ENCODE data around the gene DSN1. TPM values are rescaled to one million over a fixed set of nuclear protein-coding genes. Genes with fewer than 3 reads are reported as not detected.

Gene DSN1
- total and polyA plus RNA-seq, 8 donors, result 1.3 to 18.9 (median 8.0) TPM

- Histone ChIP-seq H3K4me3 (no peak overlapping the region), H3K36me3 (no peaks in the 10 kb centered on the region), H3K4me1 (peaks cover 10 to 23% (median 16%) of the 10 kb centered on the region in 4 donors), H3K9me3 (no peaks in the 10 kb centered on the region), H3K27me3 (no peaks in the 10 kb centered on the region), H3K27ac (no peak overlapping the region)
- 93 to 97% (median 95%) methylated on average over 2 of the region's 2 CpGs for WGBS, 5 donors
- no peak for DNase-seq
- no peak for TF ChIP-seq CTCF (IDR thresholded peaks at IDR 0.05)
- TF ChIP-seq POLR2AphosphoS5 (IDR thresholded peaks at IDR 0.05), result no peak
- TF ChIP-seq POLR2A (IDR thresholded peaks at IDR 0.05), result no peak
- TF ChIP-seq EP300 (IDR thresholded peaks at IDR 0.05), result no peak
- intact Hi-C loops (cut with DNase I; ENCODE audit: low total_unique reads), result no loop called here
Observed at GRCh38 chr20:36742558-36742957, 31.0 kb downstream of the DSN1 start.

- H3K4me3 ChIP-seq, result no peak overlapping the region
- intact Hi-C loops (cut with DNase I; ENCODE audit: low total_unique reads), result no loop called here
- no peak overlapping the region for H3K27ac ChIP-seq
- H3K36me3 ChIP-seq, result no peaks in the 10 kb centered on the region
- TF ChIP-seq CTCF (IDR thresholded peaks at IDR 0.05), result no peak
- TF ChIP-seq POLR2AphosphoS5 (IDR thresholded peaks at IDR 0.05), result no peak
- TF ChIP-seq EP300 (IDR thresholded peaks at IDR 0.05), result no peak
- no peak for TF ChIP-seq POLR2A (IDR thresholded peaks at IDR 0.05)
- H3K27me3 ChIP-seq, result no peaks in the 10 kb centered on the region
- 76 to 83% (median 77%) methylated on average over 4 of the region's 4 CpGs for WGBS, 5 donors
- no peaks in the 10 kb centered on the region for H3K9me3 ChIP-seq
- peaks cover 10 to 15% (median 13%) of the 10 kb centered on the region in 4 donors for H3K4me1 ChIP-seq
- DNase-seq, result no peak
Observed at GRCh38 chr20:36741072-36741471, 32.5 kb downstream of the DSN1 start.

GRCh38 chr20:36737183-36737499 lies 36.4 kb downstream of the DSN1 start:
- TF ChIP-seq EP300 (IDR thresholded peaks at IDR 0.05), result no peak
- no peak for TF ChIP-seq POLR2AphosphoS5 (IDR thresholded peaks at IDR 0.05)
- TF ChIP-seq CTCF (IDR thresholded peaks at IDR 0.05), result no peak
- no peak for TF ChIP-seq POLR2A (IDR thresholded peaks at IDR 0.05)
- Histone ChIP-seq H3K4me3 (no peak overlapping the region), H3K27me3 (no peaks in the 10 kb centered on the region), H3K27ac (no peak overlapping the region), H3K36me3 (no peaks in the 10 kb centered on the region), H3K4me1 (peaks cover 0 to 13% (median 4%) of the 10 kb centered on the region in 4 donors), H3K9me3 (no peaks in the 10 kb centered on the region)
- intact Hi-C loops (cut with DNase I; ENCODE audit: low total_unique reads), result no loop called here
- 82 to 95% (median 90%) methylated on average over 6 of the region's 6 CpGs for WGBS, 5 donors
- DNase-seq, result no peak

- no peak for DNase-seq
- intact Hi-C loops (cut with DNase I; ENCODE audit: low total_unique reads), result no loop called here
- WGBS, 5 donors, result 73 to 89% (median 85%) methylated on average over 3 of the region's 3 CpGs
- no peak overlapping the region for H3K27ac ChIP-seq
- no peaks in the 10 kb centered on the region for H3K27me3 ChIP-seq
- no peak overlapping the region for H3K4me3 ChIP-seq
- TF ChIP-seq EP300 (IDR thresholded peaks at IDR 0.05) (no peak), CTCF (IDR thresholded peaks at IDR 0.05) (no peak), POLR2A (IDR thresholded peaks at IDR 0.05) (no peak), POLR2AphosphoS5 (IDR thresholded peaks at IDR 0.05) (no peak)
- peaks cover 0 to 13% (median 4%) of the 10 kb centered on the region in 4 donors for H3K4me1 ChIP-seq
- H3K9me3 ChIP-seq, result no peaks in the 10 kb centered on the region
- no peaks in the 10 kb centered on the region for H3K36me3 ChIP-seq
Observed at GRCh38 chr20:36736451-36737182, 36.9 kb downstream of the DSN1 start.

All from stomach (tissue), 9 donors.